GM10847 (cell line): ENCODE measurements around the gene NOS3.

Experiments
- POLR2A ChIP-seq: IDR thresholded peaks from 2 replicates; pipeline ENCODE4 v1.6.1; 2011; ENCODE audit not compliant: insufficient read length; ENCODE audit errors: extremely low read depth

Gene NOS3

DNA sequence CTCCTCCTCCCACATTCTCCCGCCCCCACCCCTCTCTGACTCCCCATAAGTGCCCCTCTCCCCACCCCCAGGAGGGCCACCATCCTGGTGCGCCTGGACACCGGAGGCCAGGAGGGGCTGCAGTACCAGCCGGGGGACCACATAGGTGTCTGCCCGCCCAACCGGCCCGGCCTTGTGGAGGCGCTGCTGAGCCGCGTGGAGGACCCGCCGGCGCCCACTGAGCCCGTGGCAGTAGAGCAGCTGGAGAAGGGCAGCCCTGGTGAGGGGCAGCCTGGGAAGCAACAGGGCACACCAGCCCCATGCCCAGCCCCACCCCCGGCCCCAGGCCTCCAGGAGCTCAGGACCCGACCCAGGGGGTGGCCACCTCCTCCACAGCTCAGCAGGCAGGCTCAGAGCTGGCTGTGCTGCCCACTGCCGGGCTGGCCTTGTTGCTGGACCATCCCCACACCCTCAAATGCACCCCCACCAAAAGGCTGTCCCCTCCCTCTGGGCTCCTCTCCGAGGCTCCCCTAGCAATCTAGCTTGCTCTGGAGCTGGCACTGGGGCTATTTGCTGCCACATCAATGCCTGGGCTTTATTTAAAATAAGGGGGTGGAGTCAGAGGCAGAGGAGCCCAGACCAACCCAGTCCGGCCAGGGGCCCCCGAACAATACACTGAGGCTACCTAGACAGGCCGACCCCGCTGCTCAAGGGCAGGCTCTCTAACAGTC, 18.7 kb downstream of the NOS3 start:
- no peak for TF ChIP-seq POLR2A

DNA sequence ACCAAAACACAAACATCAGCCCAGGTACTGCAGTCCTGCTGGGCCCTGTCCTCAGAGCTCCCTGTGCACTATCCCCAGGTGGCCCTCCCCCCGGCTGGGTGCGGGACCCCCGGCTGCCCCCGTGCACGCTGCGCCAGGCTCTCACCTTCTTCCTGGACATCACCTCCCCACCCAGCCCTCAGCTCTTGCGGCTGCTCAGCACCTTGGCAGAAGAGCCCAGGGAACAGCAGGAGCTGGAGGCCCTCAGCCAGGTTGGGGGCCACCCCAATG, 19.2 kb downstream of the NOS3 start:
- TF ChIP-seq POLR2A: no peak

DNA sequence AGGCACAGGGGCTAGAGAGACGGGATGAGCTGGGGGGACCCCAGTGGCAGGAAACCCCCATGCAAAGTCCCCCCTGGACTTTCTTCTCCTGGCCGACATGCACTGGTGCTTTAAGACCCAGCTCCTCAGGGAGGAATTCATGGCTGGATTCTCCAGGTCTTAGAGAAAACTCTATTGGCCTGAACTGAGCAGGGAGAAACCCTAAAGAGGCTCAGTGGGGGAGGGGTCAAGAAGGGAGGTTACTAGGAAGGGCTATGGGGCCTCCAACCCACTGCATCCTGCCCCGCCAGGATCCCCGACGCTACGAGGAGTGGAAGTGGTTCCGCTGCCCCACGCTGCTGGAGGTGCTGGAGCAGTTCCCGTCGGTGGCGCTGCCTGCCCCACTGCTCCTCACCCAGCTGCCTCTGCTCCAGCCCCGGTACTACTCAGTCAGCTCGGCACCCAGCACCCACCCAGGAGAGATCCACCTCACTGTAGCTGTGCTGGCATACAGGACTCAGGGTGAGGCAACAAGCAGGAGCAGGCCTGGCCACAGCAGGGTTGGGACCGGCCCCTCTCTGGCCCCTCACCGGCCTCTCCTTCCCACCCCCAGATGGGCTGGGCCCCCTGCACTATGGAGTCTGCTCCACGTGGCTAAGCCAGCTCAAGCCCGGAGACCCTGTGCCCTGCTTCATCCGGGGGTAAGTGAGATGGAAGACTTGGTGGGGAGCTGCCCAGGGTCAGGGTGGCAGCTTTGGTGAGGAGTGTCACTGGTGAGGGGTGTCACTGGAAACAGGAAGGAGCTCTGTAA, 19.7 kb downstream of the NOS3 start:
- no peak for TF ChIP-seq POLR2A

DNA sequence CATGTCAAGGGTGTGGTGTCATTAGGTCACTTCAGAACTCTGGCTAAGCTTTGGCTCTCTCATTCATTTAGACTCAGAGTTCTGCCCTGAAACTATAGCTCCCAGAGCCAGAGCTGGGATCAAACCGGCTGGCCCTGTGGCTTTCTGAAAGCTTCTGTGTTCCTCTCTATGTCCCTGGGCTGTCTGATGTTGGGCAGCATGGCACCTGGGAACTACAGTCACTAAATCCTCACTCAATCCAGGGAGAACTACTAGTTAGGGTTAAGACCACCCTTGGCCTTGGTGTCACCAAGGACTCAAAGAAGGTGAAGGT, 20.2 kb downstream of the NOS3 start:
- no peak for TF ChIP-seq POLR2A

DNA sequence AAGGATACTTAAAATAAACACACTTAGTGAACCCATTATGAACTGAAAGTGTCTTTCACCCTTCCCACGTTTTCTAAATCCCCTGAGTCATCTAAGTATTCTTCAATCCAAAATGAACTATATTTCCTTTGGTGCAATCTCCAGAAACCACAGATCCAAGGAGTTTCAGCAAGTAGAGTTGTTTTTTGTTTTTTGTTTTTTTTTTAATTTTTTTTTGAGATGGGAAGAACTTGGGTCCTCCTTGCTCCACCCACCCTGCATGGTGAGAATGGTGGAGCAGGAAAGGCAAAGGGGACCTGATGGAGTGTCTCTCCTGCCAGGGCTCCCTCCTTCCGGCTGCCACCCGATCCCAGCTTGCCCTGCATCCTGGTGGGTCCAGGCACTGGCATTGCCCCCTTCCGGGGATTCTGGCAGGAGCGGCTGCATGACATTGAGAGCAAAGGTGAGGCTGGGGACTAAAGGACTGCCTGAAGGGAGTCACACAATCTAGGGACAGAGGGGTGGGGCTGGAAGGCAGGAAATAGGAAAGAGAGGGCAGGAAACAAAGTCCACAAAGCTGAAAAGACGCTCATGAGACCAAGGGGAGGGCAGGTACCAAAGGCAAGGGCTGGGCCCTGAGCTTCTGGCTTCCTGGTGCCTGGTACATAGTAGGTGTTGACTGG, 21.3 kb downstream of the NOS3 start:
- no peak for TF ChIP-seq POLR2A

DNA sequence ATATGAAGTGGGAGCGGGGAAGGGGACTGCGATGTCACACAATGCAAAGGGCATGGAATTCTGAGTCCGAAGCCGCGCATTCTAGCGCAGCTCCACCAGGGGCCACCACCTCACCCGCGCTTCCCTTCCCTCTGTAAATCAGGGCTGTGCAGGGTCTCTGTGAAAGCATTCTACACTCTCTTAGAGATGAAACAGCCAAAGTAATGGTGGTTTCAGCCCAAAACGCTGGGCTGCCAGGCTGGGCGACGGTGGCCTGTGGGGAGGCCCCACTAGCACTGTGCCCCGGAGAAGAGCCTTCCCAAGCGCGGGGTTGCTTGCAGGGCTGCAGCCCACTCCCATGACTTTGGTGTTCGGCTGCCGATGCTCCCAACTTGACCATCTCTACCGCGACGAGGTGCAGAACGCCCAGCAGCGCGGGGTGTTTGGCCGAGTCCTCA, 22.1 kb downstream of the NOS3 start:
- TF ChIP-seq POLR2A: no peak

DNA sequence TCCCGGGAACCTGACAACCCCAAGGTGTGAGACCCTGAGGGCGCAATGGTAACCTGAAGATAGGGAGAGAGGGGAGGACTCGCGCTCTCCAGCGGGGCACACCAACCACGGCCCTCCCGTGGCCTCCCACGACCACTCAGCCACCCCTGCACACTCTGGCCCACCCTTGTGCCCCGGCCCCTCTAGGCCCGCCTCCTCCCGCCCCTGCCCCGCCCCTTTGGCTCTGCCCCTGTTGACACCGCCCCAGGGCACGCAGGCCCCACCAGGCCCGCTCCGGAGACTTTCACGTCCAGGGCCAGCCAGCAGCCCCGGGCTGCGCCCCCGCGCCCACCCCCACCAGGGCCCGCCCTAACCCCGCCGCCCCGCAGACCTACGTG, 22.5 kb downstream of the NOS3 start:
- TF ChIP-seq POLR2A: no peak

DNA sequence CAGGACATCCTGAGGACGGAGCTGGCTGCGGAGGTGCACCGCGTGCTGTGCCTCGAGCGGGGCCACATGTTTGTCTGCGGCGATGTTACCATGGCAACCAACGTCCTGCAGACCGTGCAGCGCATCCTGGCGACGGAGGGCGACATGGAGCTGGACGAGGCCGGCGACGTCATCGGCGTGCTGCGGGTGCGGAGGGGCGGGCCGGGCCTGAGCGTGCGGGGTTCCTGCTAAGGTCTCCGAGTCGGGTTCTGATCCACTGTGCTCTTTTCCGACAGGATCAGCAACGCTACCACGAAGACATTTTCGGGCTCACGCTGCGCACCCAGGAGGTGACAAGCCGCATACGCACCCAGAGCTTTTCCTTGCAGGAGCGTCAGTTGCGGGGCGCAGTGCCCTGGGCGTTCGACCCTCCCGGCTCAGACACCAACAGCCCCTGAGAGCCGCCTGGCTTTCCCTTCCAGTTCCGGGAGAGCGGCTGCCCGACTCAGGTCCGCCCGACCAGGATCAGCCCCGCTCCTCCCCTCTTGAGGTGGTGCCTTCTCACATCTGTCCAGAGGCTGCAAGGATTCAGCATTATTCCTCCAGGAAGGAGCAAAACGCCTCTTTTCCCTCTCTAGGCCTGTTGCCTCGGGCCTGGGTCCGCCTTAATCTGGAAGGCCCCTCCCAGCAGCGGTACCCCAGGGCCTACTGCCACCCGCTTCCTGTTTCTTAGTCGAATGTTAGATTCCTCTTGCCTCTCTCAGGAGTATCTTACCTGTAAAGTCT, 23.1 kb downstream of the NOS3 start:
- TF ChIP-seq POLR2A: no peak

DNA sequence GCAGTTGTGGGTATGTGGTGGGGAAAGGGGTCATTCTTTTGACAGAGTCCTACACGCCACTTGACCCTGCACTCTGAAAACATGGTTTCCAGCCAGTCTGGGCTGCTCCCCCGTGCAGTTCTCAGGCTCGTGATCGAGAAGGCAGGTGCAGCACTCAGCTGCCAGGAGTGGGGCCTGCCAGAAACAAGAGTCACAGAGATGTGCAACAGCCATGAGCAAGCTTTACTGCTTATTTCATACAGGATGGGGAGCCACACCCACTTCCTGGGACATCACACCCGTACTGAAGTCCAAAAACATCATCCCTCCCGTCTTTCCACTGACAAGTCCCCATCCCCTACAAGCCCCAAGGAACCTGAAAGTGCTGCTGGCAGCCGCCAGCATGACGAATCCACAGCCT, 24.1 kb downstream of the NOS3 start:
- no peak for TF ChIP-seq POLR2A

DNA sequence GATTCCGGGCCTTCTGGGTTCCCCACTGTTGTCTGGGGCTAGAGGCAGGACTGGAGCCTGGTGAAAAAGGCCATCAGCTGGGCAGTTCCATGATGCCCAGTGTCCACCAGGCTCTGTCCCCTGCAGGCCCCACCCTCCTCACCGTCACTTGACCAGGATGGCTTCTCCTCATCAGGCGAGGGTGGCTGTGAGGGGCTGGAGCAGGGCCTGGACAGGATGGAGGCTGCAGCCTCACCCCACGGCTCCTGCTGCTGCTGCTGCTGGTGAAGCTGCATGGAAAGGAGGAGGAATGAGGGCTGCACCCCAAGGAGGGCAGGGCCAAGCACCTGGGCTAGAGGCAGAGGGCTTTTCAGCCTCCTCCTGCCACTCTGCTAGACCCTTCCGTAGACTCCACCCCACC, 25.1 kb downstream of the NOS3 start:
- no peak for TF ChIP-seq POLR2A

DNA sequence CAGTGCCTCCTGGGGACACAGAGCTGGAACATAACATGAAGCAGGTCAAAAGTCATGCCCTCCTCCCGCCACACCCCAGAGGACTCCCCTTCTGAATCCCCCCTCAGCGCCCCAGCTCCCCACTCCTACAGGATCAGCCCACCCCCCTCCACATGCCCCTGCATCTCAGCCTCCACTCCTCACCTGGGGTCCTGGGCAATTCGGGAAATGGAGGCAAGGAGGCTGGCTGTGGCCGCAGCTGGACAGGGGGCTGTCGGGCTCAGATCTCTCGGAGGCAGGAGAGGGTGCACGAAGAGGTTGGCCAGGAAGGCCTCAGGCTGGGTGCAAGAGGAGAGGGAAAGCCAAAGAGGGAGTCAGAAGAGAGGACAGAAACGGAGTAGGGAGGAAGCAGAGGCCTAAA, 25.7 kb downstream of the NOS3 start:
- TF ChIP-seq POLR2A: no peak

DNA sequence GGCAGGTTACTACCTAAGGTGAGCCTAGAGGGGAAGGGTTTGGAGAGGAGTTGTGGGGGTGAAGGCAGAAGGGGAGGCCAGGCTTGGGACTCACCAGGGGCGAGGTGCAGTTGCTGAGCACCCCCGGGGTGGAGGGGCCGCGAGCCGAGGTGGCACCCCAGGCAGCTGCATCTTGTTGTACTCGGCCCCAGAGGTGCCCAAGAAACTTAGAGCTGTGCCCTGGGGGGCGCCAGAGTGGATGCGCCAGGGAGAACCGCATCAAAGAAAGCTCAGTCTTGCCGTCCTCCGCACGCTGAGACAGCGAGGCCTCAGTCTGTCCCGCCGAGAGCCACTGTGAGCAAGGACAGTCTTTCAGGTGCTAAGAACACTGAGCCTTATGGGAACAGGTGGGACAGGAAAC, 26.1 kb downstream of the NOS3 start:
- TF ChIP-seq POLR2A: no peak

DNA sequence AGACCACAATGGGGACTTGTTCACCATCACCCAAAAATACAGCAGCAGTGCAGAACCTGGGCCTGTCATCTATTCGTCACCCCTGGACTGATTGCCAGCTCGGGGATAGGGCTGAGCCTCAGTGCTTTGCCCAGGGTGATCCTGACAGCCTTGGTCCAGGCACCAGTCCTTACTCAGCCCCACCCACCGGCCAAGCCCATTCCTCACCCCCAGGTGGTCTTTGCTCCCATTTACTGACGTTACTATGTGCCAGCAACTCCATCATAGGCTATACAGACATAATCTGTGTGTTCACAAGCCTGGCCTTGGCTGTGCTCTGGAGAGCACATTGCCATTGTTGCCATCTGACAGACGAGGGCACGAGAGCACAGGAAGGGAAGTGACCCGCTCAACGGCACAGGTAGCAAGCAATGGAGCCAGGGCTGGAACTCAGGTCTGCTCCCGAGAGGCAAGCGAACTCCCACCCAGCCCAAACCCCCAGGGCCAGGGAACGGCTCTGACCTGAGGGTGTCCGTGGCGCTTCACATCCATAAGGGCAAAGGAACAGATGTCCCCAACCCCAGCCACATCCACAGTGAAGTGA, 26.6 kb downstream of the NOS3 start:
- TF ChIP-seq POLR2A: no peak

DNA sequence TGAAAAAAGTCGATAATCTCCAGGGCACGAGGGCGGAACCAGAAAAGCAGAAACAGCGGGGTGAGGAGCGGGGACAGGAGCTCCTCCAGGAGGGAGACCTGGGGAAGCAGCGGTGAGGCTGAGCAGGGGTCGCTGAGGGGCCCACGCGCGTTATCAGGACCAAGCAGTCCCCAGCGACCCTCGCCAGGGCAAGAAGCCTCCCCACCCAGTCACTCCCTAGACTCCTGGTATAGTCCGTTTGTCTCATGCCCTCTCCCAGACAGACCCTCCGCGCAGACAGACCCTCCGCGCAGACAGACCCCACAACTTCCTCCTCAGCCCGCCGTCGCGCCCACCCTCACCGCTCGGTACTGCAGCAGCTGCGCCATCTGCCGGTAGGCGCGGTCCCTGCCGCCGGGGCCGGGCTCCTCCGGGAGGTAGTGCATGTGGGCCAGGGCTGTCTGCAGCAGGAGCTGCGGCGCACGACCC, 27.2 kb downstream of the NOS3 start:
- no peak for TF ChIP-seq POLR2A

DNA sequence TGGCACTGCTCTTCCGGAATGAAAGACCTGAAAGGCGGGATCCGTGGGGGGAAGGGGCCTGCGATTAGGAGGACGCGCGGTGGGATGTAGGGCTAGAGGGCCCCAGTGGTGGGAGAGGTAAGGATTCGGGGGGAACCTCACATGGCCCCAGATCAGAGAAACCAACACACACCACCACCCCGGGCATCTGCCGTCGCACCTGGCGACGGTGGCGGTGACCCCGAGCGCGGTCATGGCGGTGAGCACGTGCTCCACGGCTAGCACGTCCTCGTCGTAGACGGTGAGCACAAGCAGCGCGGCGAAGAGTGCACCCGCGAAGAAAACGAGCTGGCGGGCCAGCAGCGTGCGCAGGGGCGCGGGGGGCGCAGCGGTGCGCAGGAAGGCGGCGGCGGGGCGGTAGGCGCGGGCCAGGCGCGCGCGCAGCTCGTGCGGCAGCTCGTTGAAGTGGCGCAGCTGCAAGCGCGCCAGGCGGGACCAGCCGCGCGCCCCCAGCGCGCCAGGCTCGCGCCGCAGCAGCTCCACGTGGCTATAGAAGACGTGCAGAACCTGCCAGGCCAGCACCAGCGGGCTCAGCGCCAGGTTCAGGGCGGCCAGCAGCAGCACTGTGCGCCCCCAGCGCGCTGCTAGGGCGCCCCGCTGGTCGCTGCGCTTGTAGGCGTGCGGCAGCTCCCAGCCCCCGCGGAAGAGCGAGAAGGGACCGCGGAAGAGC, 27.8 kb downstream of the NOS3 start:
- TF ChIP-seq POLR2A: no peak
